MM.1S (cell line): ENCODE measurements around the gene PLIN4.

Source experiments
- DNase-seq: peaks from one replicate; pipeline ENCODE4 v3.0.0-alpha.2; 2015
- H2AFZ ChIP-seq: fragments of 300-600 bp; sonication (generic); 2 replicates; pipeline ENCODE4 v1.6.0; 2016; ENCODE audit warnings: antibody characterized with exemption, low read length
- H3F3A ChIP-seq: fragments of 300-600 bp; sonication (generic); 2 replicates; pipeline ENCODE4 v1.6.1; 2016; ENCODE audit warnings: mild to moderate bottlenecking, antibody characterized with exemption, low read length, moderate library complexity, mixed read lengths; ENCODE audit not compliant: insufficient read depth
- H3K27ac ChIP-seq: fragments of 300-600 bp; sonication (generic); 2 replicates; pipeline ENCODE4 v1.5.1; 2016; ENCODE audit warnings: mild to moderate bottlenecking, low read length
- H3K27me3 ChIP-seq: fragments of 300-600 bp; sonication (generic); replicated peaks from 2 replicates; pipeline ENCODE4 v1.6.0; 2016; ENCODE audit warnings: low read length; ENCODE audit not compliant: insufficient read depth
- H3K36me3 ChIP-seq: fragments of 300-600 bp; sonication (generic); replicated peaks from 2 replicates; pipeline ENCODE4 v1.6.1; 2016; ENCODE audit warnings: mild to moderate bottlenecking, low read length, mixed read lengths; ENCODE audit not compliant: insufficient read depth
- H3K4me1 ChIP-seq: fragments of 300-600 bp; sonication (generic); 2 replicates; pipeline ENCODE4 v1.6.1; 2016; ENCODE audit warnings: low read length, mixed read lengths
- H3K4me2 ChIP-seq: fragments of 300-600 bp; sonication (generic); 2 replicates; pipeline ENCODE4 v1.6.0; 2016; ENCODE audit warnings: low read depth, low read length
- H3K4me3 ChIP-seq: fragments of 300-600 bp; sonication (generic); 2 replicates; pipeline ENCODE4 v1.5.1; 2016; ENCODE audit warnings: low read length, mixed read lengths
- H3K79me2 ChIP-seq: fragments of 300-600 bp; sonication (generic); 2 replicates; pipeline ENCODE4 v1.6.1; 2016; ENCODE audit warnings: mixed run types, low read length, mixed read lengths
- H3K9ac ChIP-seq: fragments of 300-600 bp; sonication (generic); 2 replicates; pipeline ENCODE4 v1.6.1; 2016; ENCODE audit warnings: low read length, mixed read lengths
- H3K9me2 ChIP-seq: fragments of 300-600 bp; sonication (generic); replicated peaks from 2 replicates; pipeline ENCODE4 v1.6.1; 2016; ENCODE audit warnings: mild to moderate bottlenecking, low read length, mixed read lengths; ENCODE audit not compliant: insufficient read depth
- H3K9me3 ChIP-seq: fragments of 300-600 bp; sonication (generic); replicated peaks from 2 replicates; pipeline ENCODE4 v1.6.1; 2016; ENCODE audit warnings: mild to moderate bottlenecking, low read length, mixed read lengths; ENCODE audit not compliant: insufficient read depth
- H4K20me1 ChIP-seq: fragments of 300-600 bp; sonication (generic); 2 replicates; pipeline ENCODE4 v1.6.1; 2016; ENCODE audit warnings: mild to moderate bottlenecking, low read length, moderate library complexity, mixed read lengths; ENCODE audit not compliant: insufficient read depth
- CTCF ChIP-seq: fragments of 300-600 bp; sonication (generic); IDR thresholded peaks from 2 replicates; pipeline ENCODE4 v1.5.1; 2016; ENCODE audit warnings: antibody characterized with exemption, low read length, mixed read lengths
- EZH2 ChIP-seq: fragments of 300-600 bp; sonication (generic); optimal IDR thresholded peaks from 2 replicates; pipeline ENCODE3; 2017; ENCODE audit warnings: low read depth, mild to moderate bottlenecking, antibody characterized with exemption, low read length, mixed read lengths
- EZH2phosphoT487 ChIP-seq: fragments of 300-600 bp; sonication (generic); IDR thresholded peaks from 2 replicates; pipeline ENCODE4 v1.6.1; 2018; ENCODE audit warnings: antibody characterized with exemption, low read length

PLIN4 gene

DNA sequence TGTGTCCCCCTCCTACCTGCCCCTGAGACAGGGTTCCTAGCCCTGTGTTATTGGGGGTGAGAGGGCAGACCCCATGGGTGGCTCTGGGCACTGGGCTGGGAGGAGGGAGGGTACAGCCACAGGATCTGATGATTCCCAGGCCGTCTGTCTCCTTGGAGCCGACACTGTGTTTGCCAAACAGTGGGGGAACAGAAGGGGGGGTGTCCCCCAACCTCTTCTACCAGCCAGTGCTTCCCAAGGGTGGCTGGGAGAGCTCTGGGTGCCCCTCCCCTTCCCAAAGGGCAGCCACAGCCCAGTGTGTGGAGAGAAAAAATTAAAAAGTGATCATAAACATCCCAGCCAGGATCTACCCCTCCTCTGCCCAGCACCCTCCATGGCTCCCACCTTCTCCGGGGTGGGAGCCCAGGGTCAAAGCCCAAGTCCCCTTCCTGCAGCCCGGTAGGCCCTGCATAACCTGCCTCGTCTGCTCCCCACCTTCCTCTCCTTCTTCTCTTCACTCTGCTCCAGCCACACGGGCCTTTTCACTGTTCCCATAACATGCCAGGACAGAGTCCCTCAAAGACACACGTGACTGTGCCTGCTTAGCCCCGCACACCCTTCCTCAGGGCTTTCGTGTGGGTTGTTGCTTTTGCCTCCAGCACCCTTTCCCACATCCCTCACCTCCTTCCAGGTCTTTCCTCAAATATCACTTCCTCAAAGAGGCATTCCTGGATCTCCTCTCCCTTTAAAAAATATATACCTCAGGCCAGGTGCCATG lies 1.4 kb upstream of the PLIN4 start:
- no peak overlapping the region for H3K4me2 ChIP-seq
- no peak overlapping the region for H3K27ac ChIP-seq
- H3K36me3 ChIP-seq = no peaks in the 10 kb centered on the region
- no peak overlapping the region for H3K4me3 ChIP-seq
- DNase-seq = no peak
- no peak overlapping the region for H3K9ac ChIP-seq
- H3F3A ChIP-seq = no peaks in the 10 kb centered on the region
- H3K9me3 ChIP-seq = no peaks in the 10 kb centered on the region
- H3K79me2 ChIP-seq = no peaks in the 10 kb centered on the region
- H4K20me1 ChIP-seq = no peaks in the 10 kb centered on the region
- H3K4me1 ChIP-seq = no peaks in the 10 kb centered on the region
- no peaks in the 10 kb centered on the region for H3K9me2 ChIP-seq
- H2AFZ ChIP-seq = no peak overlapping the region
- TF ChIP-seq CTCF = no peak
- TF ChIP-seq EZH2phosphoT487 = no peak
- no peak for TF ChIP-seq EZH2
- peaks cover 92% of the 10 kb centered on the region for H3K27me3 ChIP-seq

DNA sequence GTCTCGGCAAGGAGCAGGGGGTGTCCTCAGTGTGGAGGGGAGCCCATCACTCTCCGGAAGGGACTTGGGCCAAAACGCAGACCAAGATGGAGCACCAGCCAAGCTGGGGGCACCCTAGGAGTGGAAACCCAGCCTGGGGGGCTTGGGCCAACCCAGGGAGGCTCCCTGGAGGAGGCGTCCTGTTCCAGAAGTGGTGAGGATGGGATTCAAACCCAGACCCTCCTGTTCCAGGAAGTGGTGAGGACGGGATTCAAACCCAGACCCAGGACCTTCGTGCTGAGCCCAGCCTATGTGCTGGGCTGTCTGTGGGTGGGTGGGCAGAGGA lies 848 bp upstream of the PLIN4 start:
- Histone ChIP-seq H3K36me3 (no peaks in the 10 kb centered on the region), H3K79me2 (no peaks in the 10 kb centered on the region), H3K4me2 (no peak overlapping the region), H3K9me2 (no peaks in the 10 kb centered on the region), H3K27ac (no peak overlapping the region), H3K9me3 (no peaks in the 10 kb centered on the region), H3K9ac (no peak overlapping the region), H4K20me1 (no peaks in the 10 kb centered on the region), H3K27me3 (peaks cover 87% of the 10 kb centered on the region), H2AFZ (no peak overlapping the region), H3K4me3 (no peak overlapping the region), H3F3A (no peaks in the 10 kb centered on the region), H3K4me1 (no peaks in the 10 kb centered on the region)
- TF ChIP-seq CTCF (no peak), EZH2phosphoT487 (no peak), EZH2 (no peak)
- DNase-seq = no peak

DNA sequence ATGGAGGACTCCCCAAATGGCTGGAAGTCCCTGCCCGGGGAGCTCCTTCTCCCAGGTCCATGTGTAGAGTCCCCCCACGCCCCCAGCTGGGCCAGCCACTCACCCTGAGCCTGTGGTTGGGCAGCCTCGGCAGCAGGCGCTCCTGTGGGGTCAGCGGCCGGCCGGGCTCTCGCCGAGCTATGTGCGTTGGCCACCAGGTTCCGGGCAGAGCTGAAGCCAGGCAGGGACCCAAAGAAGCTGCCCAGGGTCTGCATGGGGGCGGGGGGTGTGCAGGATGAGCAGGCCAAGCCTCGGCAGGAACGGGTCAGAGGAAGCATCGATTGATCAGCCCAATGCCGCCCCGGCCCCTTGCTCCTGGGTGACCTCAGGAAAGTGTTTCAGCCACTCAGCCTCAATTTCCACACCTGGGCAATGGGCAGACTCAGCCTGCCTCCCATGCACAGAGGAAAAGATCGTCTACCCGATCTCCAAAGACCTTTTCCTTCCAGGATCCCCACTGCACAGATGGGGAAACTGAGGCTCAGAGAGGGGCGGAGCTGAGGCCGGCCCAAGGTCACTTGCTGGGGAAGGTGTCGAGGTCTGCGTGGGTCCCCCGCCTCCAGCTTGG lies 732 bp downstream of the PLIN4 start:
- H3K9me3 ChIP-seq = no peaks in the 10 kb centered on the region
- no peak overlapping the region for H3K4me2 ChIP-seq
- H3K4me1 ChIP-seq = no peaks in the 10 kb centered on the region
- no peak overlapping the region for H2AFZ ChIP-seq
- no peak overlapping the region for H3K4me3 ChIP-seq
- peaks cover 82% of the 10 kb centered on the region for H3K27me3 ChIP-seq
- H3K27ac ChIP-seq = no peak overlapping the region
- H3F3A ChIP-seq = no peaks in the 10 kb centered on the region
- no peaks in the 10 kb centered on the region for H4K20me1 ChIP-seq
- H3K9me2 ChIP-seq = no peaks in the 10 kb centered on the region
- no peak overlapping the region for H3K9ac ChIP-seq
- TF ChIP-seq EZH2 = no peak
- 0 out of 2 replicates have a peak, but pooled peaks have one; percentile 41 for TF ChIP-seq EZH2phosphoT487
- no peak for TF ChIP-seq CTCF
- no peaks in the 10 kb centered on the region for H3K36me3 ChIP-seq
- H3K79me2 ChIP-seq = no peaks in the 10 kb centered on the region
- no peak for DNase-seq
